WTC11 (cell line): Measurements from ENCODE around the gene FAM200B. TPM values are rescaled to one million over a fixed set of nuclear protein-coding genes. Genes with fewer than 3 reads are reported as not detected.
A peak's percentile ranks its signal among the peaks of the same experiment; 100 is the strongest.

ENCODE experiments used
- ATAC-seq: fragments of 200-7000 bp; cut with Tn5 transposase; 2 replicates; pipeline ENCODE4 v1.10.0; 2021; ENCODE audit warnings: mild to moderate bottlenecking, moderate library complexity
- CTCF ChIA-PET: fragments of 300-600 bp; sonication (Branson Sonifier 250); formaldehyde crosslinking; loops from one replicate; lab custom pipeline; 2021; ENCODE audit warnings: antibody characterized with exemption; lab: Charles Lee
- POLR2A ChIA-PET: fragments of 350-600 bp; sonication (Branson Sonifier 250); formaldehyde crosslinking; loops from one replicate; lab custom pipeline; 2021; ENCODE audit warnings: antibody characterized with exemption; lab: Charles Lee
- DNase-seq: peaks from one replicate; pipeline ENCODE4 v3.0.0; 2021; ENCODE audit warnings: low spot score
- H3K27ac Mint-ChIP-seq: 2 replicates; pipeline ENCODE4 v1.8.0; 2021; ENCODE audit warnings: mixed read lengths
- H3K27me3 Mint-ChIP-seq: 2 replicates; pipeline ENCODE4 v1.8.0; 2021; ENCODE audit warnings: low read depth, mild to moderate bottlenecking, moderate library complexity, mixed read lengths
- H3K36me3 Mint-ChIP-seq: 2 replicates; pipeline ENCODE4 v1.8.0; 2021; ENCODE audit warnings: mixed read lengths
- H3K4me1 Mint-ChIP-seq: 2 replicates; pipeline ENCODE4 v1.8.0; 2022; ENCODE audit warnings: mixed read lengths
- H3K4me3 Mint-ChIP-seq: 2 replicates; pipeline ENCODE4 v1.8.0; 2021; ENCODE audit warnings: mild to moderate bottlenecking, moderate library complexity, mixed read lengths
- H3K9me3 Mint-ChIP-seq: 2 replicates; pipeline ENCODE4 v1.8.0; 2021; ENCODE audit warnings: mixed read lengths
- CREB1 ChIP-seq: sonication (generic); formaldehyde crosslinking; IDR thresholded peaks from 2 replicates; pipeline ENCODE4 v1.8.0; 2023; ENCODE audit warnings: mild to moderate bottlenecking, missing genetic modification reagents
- ELF4 ChIP-seq: sonication (generic); formaldehyde crosslinking; IDR thresholded peaks from 2 replicates; pipeline ENCODE4 v1.8.1; 2022; ENCODE audit warnings: low read depth, mild to moderate bottlenecking, moderate library complexity, missing genetic modification reagents
- ETV6 ChIP-seq: sonication (generic); formaldehyde crosslinking; IDR thresholded peaks from 2 replicates; pipeline ENCODE4 v1.8.1; 2022; ENCODE audit warnings: mild to moderate bottlenecking, missing genetic modification reagents
- GRHL2 ChIP-seq: fragments of 250-450 bp; sonication (Bioruptor Pico); IDR thresholded peaks from 2 replicates; pipeline ENCODE4 v1.8.0; 2022; ENCODE audit warnings: mild to moderate bottlenecking, moderate library complexity; ENCODE audit not compliant: insufficient replicate concordance, severe bottlenecking
- GTF2I ChIP-seq: fragments of 250-450 bp; sonication (Bioruptor Pico); conservative IDR thresholded peaks from 2 replicates; pipeline ENCODE4 v1.4.0; 2021; ENCODE audit warnings: mild to moderate bottlenecking
- HMGA2 ChIP-seq: fragments of 250-450 bp; sonication (Bioruptor Pico); IDR thresholded peaks from 2 replicates; pipeline ENCODE4 v1.4.0; 2021; ENCODE audit warnings: mild to moderate bottlenecking, moderate library complexity
- NR2C2 ChIP-seq: sonication (generic); formaldehyde crosslinking; IDR thresholded peaks from 2 replicates; pipeline ENCODE4 v1.8.0; 2022; ENCODE audit warnings: mild to moderate bottlenecking, missing genetic modification reagents
- RORB ChIP-seq: fragments of 250-450 bp; sonication (Bioruptor Pico); IDR thresholded peaks from 2 replicates; pipeline ENCODE4 v1.9.0; 2021; ENCODE audit warnings: mild to moderate bottlenecking
- TEAD1 ChIP-seq: sonication (generic); formaldehyde crosslinking; IDR thresholded peaks from 2 replicates; pipeline ENCODE4 v1.8.0; 2022; ENCODE audit warnings: mild to moderate bottlenecking, missing genetic modification reagents
- total RNA-seq: library from RNA; stranded (reverse); gene quantifications from 3 replicates; pipeline ENCODE4 v1.2.3, GENCODE V29; 2021
- TF ChIP-seq, protein P1 (sequence below): sonication (generic); formaldehyde crosslinking; IDR thresholded peaks from 2 replicates; pipeline ENCODE4 v1.8.0; 2022; ENCODE audit warnings: mild to moderate bottlenecking, missing genetic modification reagents
- TF ChIP-seq, protein P2 (sequence below): sonication (generic); formaldehyde crosslinking; IDR thresholded peaks from 2 replicates; pipeline ENCODE4 v1.8.0; 2022; ENCODE audit warnings: mild to moderate bottlenecking, missing genetic modification reagents
- TF ChIP-seq, protein P3 (sequence below): fragments of 250-450 bp; sonication (Bioruptor Pico); conservative IDR thresholded peaks from 2 replicates; pipeline ENCODE4 v1.9.0; 2021; ENCODE audit warnings: mild to moderate bottlenecking
- TF ChIP-seq, protein P4 (sequence below): fragments of 250-450 bp; sonication (Bioruptor Pico); IDR thresholded peaks from 2 replicates; pipeline ENCODE4 v1.9.0; 2021; ENCODE audit warnings: mild to moderate bottlenecking
- TF ChIP-seq, protein P5 (sequence below): sonication (generic); formaldehyde crosslinking; IDR thresholded peaks from 2 replicates; pipeline ENCODE4 v1.8.1; 2022; ENCODE audit warnings: mild to moderate bottlenecking, missing genetic modification reagents, moderate library complexity, borderline replicate concordance
- TF ChIP-seq, protein P6 (sequence below): sonication (generic); formaldehyde crosslinking; IDR thresholded peaks from 2 replicates; pipeline ENCODE4 v1.8.0; 2022; ENCODE audit warnings: missing genetic modification reagents
- TF ChIP-seq, protein P7 (sequence below): fragments of 250-450 bp; sonication (Bioruptor Pico); IDR thresholded peaks from 2 replicates; pipeline ENCODE4 v1.9.0; 2021; ENCODE audit warnings: mild to moderate bottlenecking

The FAM200B gene
- total RNA-seq, 1 experiment from 2014 or later, result 28.4 TPM

DNA sequence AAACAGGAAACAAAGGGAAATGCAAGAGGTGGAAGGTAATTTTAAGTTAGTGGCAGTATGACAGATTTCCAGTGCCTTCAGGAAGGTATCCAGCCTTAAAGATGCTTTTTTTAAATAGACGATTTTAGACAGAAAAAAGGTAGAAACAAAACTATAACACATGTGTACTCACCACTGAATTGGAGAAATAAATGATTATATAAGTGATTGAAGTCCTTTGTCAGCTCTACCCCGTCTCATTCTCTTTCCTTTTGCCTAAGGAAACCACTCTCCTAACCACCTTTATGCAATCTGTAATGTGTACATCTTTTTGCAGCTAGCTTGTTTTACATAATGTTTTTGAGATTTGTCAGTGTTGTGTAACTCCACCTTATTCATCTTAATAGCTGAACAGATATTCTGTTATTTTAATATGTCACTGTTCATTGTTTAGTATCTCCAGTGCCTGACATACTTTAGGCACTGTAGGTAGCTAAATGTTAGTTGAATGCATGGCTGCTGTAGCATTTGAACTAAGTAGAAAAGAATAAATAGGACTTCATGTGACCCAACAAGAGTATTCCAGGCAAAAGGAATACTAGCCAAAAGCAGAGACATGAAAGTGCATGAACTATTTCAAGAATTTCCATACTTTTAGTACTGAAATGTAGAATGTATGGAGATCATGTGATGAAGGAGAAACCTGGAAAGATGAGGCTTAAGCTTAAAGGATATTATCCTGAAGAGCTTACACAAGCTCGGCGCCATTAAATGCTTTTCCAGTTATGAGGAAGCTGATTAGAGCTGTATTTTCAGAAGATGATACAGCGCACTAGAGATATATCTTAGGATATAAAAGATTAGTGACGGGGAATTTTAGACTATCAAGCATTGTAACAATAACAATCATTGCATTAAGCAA is 865 bp downstream of the FAM200B start:
- Mint-ChIP-seq H3K36me3 (peaks cover 22% of the 10 kb centered on the region), H3K27me3 (no peaks in the 10 kb centered on the region), H3K27ac (peak overlapping the region; percentile 99), H3K9me3 (no peaks in the 10 kb centered on the region), H3K4me3 (peak overlapping the region; percentile 99), H3K4me1 (peaks cover 61% of the 10 kb centered on the region)
- DNase-seq (no peak), ATAC-seq (no peak)
- CTCF ChIA-PET, result interaction anchor here (1.6 kb wide), 3 partner anchors 123 to 203 kb away, joined by 4 to 9 read pairs (median 4); no protein-coding TSS in a partner anchor
- POLR2A ChIA-PET, result interaction anchor here (0.5 to 2.8 kb wide), 5 partner anchors 9 to 282 kb away, joined by 3 to 25 read pairs (median 3); partner anchors contain the start of gene FBXL5
- TF ChIP-seq, protein P1, sequence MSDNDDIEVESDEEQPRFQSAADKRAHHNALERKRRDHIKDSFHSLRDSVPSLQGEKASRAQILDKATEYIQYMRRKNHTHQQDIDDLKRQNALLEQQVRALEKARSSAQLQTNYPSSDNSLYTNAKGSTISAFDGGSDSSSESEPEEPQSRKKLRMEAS (CRISPR knock-in tag), result no peak
- TF ChIP-seq, protein P2, sequence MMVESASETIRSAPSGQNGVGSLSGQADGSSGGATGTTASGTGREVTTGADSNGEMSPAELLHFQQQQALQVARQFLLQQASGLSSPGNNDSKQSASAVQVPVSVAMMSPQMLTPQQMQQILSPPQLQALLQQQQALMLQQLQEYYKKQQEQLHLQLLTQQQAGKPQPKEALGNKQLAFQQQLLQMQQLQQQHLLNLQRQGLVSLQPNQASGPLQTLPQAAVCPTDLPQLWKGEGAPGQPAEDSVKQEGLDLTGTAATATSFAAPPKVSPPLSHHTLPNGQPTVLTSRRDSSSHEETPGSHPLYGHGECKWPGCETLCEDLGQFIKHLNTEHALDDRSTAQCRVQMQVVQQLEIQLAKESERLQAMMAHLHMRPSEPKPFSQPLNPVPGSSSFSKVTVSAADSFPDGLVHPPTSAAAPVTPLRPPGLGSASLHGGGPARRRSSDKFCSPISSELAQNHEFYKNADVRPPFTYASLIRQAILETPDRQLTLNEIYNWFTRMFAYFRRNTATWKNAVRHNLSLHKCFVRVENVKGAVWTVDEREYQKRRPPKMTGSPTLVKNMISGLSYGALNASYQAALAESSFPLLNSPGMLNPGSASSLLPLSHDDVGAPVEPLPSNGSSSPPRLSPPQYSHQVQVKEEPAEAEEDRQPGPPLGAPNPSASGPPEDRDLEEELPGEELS (CRISPR knock-in tag), result no peak
- no peak for TF ChIP-seq ETV6 (CRISPR knock-in tag)
- TF ChIP-seq, protein P3, sequence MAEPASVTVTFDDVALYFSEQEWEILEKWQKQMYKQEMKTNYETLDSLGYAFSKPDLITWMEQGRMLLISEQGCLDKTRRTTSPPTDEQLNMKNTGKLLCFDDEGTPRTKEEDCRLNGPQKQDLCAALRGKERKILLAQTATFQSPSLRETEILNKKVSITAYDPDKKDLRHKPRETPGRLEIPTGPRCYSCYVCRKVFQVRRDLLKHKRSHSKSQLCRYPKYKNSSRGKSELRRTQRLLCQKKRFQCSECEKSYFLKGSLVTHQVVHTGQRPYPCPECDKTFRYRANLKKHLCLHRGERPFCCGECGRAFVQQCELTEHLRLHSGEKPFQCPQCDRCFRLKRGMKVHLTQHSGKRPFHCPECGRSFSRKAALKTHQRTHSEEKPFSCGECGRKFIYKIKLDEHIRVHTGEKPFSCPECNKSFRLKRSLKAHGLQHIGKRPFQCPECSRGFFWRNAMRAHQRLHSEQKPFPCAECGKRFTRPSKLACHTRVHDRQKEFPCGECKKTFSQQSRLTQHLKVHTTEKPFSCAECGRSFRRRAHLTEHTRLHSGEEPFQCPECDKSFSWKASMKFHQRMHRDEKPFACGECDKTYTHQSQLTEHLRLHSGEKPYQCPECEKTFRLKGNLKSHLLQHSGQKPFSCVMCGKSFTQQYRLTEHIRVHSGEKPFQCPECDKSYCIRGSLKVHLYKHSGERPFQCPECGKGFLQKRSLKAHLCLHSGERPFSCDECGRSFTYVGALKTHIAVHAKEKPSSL (CRISPR knock-in tag), result no peak
- TF ChIP-seq, protein P4, sequence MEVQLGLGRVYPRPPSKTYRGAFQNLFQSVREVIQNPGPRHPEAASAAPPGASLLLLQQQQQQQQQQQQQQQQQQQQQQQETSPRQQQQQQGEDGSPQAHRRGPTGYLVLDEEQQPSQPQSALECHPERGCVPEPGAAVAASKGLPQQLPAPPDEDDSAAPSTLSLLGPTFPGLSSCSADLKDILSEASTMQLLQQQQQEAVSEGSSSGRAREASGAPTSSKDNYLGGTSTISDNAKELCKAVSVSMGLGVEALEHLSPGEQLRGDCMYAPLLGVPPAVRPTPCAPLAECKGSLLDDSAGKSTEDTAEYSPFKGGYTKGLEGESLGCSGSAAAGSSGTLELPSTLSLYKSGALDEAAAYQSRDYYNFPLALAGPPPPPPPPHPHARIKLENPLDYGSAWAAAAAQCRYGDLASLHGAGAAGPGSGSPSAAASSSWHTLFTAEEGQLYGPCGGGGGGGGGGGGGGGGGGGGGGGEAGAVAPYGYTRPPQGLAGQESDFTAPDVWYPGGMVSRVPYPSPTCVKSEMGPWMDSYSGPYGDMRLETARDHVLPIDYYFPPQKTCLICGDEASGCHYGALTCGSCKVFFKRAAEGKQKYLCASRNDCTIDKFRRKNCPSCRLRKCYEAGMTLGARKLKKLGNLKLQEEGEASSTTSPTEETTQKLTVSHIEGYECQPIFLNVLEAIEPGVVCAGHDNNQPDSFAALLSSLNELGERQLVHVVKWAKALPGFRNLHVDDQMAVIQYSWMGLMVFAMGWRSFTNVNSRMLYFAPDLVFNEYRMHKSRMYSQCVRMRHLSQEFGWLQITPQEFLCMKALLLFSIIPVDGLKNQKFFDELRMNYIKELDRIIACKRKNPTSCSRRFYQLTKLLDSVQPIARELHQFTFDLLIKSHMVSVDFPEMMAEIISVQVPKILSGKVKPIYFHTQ (CRISPR knock-in tag), result no peak
- TF ChIP-seq GTF2I (CRISPR knock-in tag), result no peak
- TF ChIP-seq, protein P5, sequence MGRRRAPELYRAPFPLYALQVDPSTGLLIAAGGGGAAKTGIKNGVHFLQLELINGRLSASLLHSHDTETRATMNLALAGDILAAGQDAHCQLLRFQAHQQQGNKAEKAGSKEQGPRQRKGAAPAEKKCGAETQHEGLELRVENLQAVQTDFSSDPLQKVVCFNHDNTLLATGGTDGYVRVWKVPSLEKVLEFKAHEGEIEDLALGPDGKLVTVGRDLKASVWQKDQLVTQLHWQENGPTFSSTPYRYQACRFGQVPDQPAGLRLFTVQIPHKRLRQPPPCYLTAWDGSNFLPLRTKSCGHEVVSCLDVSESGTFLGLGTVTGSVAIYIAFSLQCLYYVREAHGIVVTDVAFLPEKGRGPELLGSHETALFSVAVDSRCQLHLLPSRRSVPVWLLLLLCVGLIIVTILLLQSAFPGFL (CRISPR knock-in tag), result no peak
- TF ChIP-seq, protein P6, sequence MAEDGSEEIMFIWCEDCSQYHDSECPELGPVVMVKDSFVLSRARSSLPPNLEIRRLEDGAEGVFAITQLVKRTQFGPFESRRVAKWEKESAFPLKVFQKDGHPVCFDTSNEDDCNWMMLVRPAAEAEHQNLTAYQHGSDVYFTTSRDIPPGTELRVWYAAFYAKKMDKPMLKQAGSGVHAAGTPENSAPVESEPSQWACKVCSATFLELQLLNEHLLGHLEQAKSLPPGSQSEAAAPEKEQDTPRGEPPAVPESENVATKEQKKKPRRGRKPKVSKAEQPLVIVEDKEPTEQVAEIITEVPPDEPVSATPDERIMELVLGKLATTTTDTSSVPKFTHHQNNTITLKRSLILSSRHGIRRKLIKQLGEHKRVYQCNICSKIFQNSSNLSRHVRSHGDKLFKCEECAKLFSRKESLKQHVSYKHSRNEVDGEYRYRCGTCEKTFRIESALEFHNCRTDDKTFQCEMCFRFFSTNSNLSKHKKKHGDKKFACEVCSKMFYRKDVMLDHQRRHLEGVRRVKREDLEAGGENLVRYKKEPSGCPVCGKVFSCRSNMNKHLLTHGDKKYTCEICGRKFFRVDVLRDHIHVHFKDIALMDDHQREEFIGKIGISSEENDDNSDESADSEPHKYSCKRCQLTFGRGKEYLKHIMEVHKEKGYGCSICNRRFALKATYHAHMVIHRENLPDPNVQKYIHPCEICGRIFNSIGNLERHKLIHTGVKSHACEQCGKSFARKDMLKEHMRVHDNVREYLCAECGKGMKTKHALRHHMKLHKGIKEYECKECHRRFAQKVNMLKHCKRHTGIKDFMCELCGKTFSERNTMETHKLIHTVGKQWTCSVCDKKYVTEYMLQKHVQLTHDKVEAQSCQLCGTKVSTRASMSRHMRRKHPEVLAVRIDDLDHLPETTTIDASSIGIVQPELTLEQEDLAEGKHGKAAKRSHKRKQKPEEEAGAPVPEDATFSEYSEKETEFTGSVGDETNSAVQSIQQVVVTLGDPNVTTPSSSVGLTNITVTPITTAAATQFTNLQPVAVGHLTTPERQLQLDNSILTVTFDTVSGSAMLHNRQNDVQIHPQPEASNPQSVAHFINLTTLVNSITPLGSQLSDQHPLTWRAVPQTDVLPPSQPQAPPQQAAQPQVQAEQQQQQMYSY (CRISPR knock-in tag), result no peak
- no peak for TF ChIP-seq GRHL2 (CRISPR knock-in tag)
- TF ChIP-seq, protein P7, sequence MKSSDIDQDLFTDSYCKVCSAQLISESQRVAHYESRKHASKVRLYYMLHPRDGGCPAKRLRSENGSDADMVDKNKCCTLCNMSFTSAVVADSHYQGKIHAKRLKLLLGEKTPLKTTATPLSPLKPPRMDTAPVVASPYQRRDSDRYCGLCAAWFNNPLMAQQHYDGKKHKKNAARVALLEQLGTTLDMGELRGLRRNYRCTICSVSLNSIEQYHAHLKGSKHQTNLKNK (CRISPR knock-in tag), result no peak
- no peak for TF ChIP-seq RORB (CRISPR knock-in tag)
- TF ChIP-seq CREB1 (CRISPR knock-in tag), result no peak
- TF ChIP-seq HMGA2, result no peak
- no peak for TF ChIP-seq TEAD1 (CRISPR knock-in tag)
- no peak for TF ChIP-seq NR2C2 (CRISPR knock-in tag)
- no peak for TF ChIP-seq ELF4 (CRISPR knock-in tag)
